Skeletal muscle satellite cell (primary cell): Measurements from ENCODE around the gene CAMK1D.
A peak's percentile ranks its signal among the peaks of the same experiment; 100 is the strongest.
"Not testable (repeated sequence)": the region's sequence is repeated elsewhere in the genome, so short reads cannot be mapped to it uniquely, and the experiment has no call there.

Experiments used
- H3K27me3 ChIP-seq: 2 replicates; pipeline ENCODE4 v1.7.0; 2013; ENCODE audit warnings: low read length; ENCODE audit not compliant: control insufficient read depth, insufficient read depth
- H3K36me3 ChIP-seq: 2 replicates; pipeline ENCODE4 v1.7.0; 2013; ENCODE audit warnings: mild to moderate bottlenecking, control low read depth, low read length; ENCODE audit not compliant: insufficient read depth
- H3K4me1 ChIP-seq: 2 replicates; pipeline ENCODE4 v1.7.0; 2013; ENCODE audit warnings: low read length; ENCODE audit not compliant: control insufficient read depth, insufficient read depth
- H3K4me2 ChIP-seq: 2 replicates; pipeline ENCODE4 v1.7.0; 2013; ENCODE audit warnings: mild to moderate bottlenecking, low read length
- H3K4me3 ChIP-seq: 2 replicates; pipeline ENCODE4 v1.7.0; 2013; ENCODE audit warnings: low read length
- H3K9ac ChIP-seq: 2 replicates; pipeline ENCODE4 v1.7.0; 2013; ENCODE audit warnings: mild to moderate bottlenecking, low read depth, low read length, moderate library complexity
- H3K9me3 ChIP-seq: replicated peaks from 2 replicates; pipeline ENCODE4 v1.7.0; 2013; ENCODE audit warnings: mild to moderate bottlenecking, control low read depth, low read length

The CAMK1D gene

GRCh38 chr10:12710157-12710556 lies 360.8 kb downstream of the CAMK1D start:
- no peak overlapping the region for H3K9ac ChIP-seq
- no peaks in the 10 kb centered on the region for H3K9me3 ChIP-seq
- no peak overlapping the region for H3K4me3 ChIP-seq
- H3K36me3 ChIP-seq: no peaks in the 10 kb centered on the region
- peak overlapping the region; percentile 37 for H3K4me2 ChIP-seq
- H3K27me3 ChIP-seq: no peaks in the 10 kb centered on the region
- H3K4me1 ChIP-seq: peaks cover 56% of the 10 kb centered on the region

DNA sequence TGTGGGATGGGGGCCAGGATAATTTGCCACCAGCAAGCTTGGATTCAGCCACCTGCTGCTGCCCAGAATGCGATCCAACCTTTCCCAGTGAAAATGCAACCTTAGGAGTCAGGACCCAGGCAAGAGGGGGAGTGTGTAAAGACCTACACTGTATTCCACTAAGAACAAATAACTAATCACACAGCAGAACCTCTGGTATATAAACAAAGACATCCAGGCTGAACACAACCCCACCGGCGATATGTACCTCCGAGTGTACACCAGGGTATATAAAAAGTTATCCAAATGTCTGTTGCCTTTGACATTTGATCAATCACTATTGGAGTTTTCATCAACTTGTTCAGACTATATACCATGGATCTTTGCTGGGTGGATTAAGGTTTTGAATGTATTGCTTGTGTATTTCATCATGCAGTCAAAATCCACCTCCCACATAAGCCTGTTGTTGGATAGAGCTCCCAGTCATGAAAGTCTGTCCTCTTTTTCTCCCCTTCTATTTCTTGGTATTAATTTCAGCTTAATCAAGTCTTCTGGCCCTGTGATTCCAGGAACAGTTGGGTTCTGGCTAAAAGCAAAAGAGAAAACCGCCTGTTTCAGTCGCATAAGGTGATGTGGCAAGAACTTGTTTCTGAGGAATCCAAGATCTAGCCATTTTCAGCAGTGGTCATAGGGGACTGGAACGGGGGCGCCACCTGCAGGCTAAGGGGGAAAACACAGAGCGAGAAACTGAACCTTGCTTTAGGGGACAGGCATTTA lies 361.4 kb downstream of the CAMK1D start:
- H3K4me1 ChIP-seq: peaks cover 51% of the 10 kb centered on the region
- H3K9ac ChIP-seq: no peak overlapping the region

DNA sequence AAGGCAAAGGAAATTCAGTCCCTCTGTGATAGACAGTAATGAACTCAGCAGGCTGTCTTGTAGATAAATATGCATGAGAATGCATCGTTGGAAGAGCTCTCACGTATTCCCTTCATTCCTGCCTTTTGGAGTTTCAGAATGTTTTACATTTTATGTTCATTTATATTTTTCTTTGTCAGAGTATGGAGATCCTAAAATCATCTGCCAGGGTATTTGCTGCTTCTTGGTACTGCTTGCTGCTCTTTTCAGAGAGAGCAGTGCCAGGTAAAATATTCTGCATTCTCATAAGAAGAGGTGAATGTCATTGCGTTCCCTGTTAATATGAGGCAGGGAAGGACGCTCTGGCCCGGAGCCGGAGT lies 362.0 kb downstream of the CAMK1D start:
- H3K9me3 ChIP-seq: no peaks in the 10 kb centered on the region
- no peaks in the 10 kb centered on the region for H3K27me3 ChIP-seq

More for the DNA sequence above, 361.4 kb downstream of the CAMK1D start:
- H3K27me3 ChIP-seq: no peaks in the 10 kb centered on the region
- peak overlapping the region; percentile 21 for H3K4me2 ChIP-seq
- H3K4me3 ChIP-seq: no peak overlapping the region
- no peaks in the 10 kb centered on the region for H3K9me3 ChIP-seq
- H3K36me3 ChIP-seq: no peaks in the 10 kb centered on the region

DNA sequence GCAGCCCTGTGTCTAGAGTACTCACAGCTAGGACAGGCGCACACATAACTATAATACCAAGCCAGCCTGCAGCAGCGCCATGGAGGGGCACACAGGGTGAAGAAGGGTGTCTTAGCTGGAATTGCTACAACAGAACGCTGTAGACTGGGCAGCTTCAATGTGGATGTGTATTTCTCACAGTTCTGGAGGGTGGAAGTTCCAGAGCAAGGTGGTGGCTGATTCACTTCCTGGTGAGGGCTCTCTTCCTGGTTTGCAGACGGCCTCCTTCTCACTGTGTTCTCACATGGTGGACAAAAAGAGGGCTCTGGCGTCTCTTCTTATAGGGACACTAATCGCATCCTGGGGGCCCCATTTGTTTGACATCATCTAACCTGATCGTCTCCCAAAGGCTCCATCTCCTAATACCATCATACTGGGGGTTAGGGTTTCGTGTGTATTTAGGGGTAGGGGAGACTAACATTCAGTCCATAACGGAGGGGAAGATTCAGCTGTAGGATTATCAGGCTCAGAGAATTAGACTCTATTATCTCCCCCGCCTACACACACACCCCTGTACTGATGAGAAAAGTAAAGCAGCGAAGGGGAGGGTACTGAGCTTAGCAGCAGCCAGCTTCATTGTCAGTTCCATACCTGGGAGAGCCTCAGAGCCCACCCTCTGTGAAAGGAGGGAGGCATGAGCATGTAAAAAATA lies 363.1 kb downstream of the CAMK1D start:
- Histone ChIP-seq H3K4me1 (peaks cover 35% of the 10 kb centered on the region), H3K36me3 (no peaks in the 10 kb centered on the region), H3K9me3 (no peaks in the 10 kb centered on the region), H3K4me2 (no peak overlapping the region), H3K27me3 (no peaks in the 10 kb centered on the region), H3K9ac (no peak overlapping the region), H3K4me3 (no peak overlapping the region)

More for the DNA sequence above, 362.0 kb downstream of the CAMK1D start:
- H3K4me1 ChIP-seq: peaks cover 46% of the 10 kb centered on the region
- no peak overlapping the region for H3K4me2 ChIP-seq
- H3K4me3 ChIP-seq: no peak overlapping the region
- no peak overlapping the region for H3K9ac ChIP-seq
- H3K36me3 ChIP-seq: no peaks in the 10 kb centered on the region

DNA sequence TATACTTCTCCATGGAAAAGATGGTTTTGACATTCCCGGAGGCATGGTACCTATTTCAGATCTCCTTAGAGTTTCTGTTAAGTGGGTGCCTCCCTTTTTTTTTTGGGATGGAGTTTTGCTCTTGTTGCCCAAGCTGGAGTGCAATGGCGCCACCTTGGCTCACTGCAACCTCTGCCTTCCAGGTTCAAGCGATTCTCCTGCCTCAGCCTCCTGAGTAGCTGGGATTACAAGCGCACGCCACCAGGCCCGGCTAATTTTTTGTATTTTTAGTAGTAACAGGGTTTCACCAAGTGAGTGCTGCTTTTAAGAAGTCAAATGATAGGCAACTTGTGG lies 363.6 kb downstream of the CAMK1D start:
- H3K9ac ChIP-seq: not testable (repeated sequence)

GRCh38 chr10:12716042-12716441 lies 366.7 kb downstream of the CAMK1D start:
- Histone ChIP-seq H3K27me3 (no peaks in the 10 kb centered on the region), H3K4me3 (no peak overlapping the region), H3K4me1 (peaks cover 22% of the 10 kb centered on the region), H3K4me2 (no peak overlapping the region), H3K9ac (no peak overlapping the region), H3K36me3 (no peaks in the 10 kb centered on the region), H3K9me3 (no peaks in the 10 kb centered on the region)

More for the DNA sequence above, 363.6 kb downstream of the CAMK1D start:
- H3K4me3 ChIP-seq, H3K36me3 ChIP-seq, H3K9me3 ChIP-seq, H3K27me3 ChIP-seq, H3K4me2 ChIP-seq: not testable (repeated sequence)
- H3K4me1 ChIP-seq: peaks cover 32% of the 10 kb centered on the region

GRCh38 chr10:12717981-12718707 lies 368.8 kb downstream of the CAMK1D start:
- no peak overlapping the region for H3K9ac ChIP-seq
- no peak overlapping the region for H3K4me2 ChIP-seq
- H3K4me1 ChIP-seq: peaks cover 22% of the 10 kb centered on the region
- no peak overlapping the region for H3K4me3 ChIP-seq
- H3K36me3 ChIP-seq: no peaks in the 10 kb centered on the region
- H3K9me3 ChIP-seq: no peaks in the 10 kb centered on the region
- H3K27me3 ChIP-seq: no peaks in the 10 kb centered on the region

DNA sequence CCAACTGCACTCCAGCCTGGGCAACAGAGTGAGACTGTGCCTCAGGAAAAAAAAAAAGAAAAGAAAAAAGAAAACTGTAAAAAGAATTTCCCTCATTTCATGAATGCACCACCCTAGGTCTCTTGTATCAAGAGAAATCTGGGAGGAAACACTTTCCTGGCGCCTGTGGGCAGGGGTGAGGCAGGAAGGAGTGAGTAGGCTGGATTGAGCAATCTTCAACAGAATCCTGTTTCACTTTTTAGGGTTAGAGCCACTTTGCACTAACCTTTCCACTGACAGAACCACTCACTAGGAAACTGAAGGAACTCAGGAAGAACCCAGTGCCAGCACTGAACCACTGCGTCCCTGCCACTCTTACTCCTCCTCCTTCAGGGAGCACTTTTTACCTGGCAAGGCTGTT lies 370.0 kb downstream of the CAMK1D start:
- Histone ChIP-seq H3K9me3 (no peaks in the 10 kb centered on the region), H3K36me3 (no peaks in the 10 kb centered on the region), H3K4me1 (peaks cover 22% of the 10 kb centered on the region), H3K27me3 (no peaks in the 10 kb centered on the region), H3K4me2 (no peak overlapping the region), H3K9ac (no peak overlapping the region), H3K4me3 (no peak overlapping the region)

DNA sequence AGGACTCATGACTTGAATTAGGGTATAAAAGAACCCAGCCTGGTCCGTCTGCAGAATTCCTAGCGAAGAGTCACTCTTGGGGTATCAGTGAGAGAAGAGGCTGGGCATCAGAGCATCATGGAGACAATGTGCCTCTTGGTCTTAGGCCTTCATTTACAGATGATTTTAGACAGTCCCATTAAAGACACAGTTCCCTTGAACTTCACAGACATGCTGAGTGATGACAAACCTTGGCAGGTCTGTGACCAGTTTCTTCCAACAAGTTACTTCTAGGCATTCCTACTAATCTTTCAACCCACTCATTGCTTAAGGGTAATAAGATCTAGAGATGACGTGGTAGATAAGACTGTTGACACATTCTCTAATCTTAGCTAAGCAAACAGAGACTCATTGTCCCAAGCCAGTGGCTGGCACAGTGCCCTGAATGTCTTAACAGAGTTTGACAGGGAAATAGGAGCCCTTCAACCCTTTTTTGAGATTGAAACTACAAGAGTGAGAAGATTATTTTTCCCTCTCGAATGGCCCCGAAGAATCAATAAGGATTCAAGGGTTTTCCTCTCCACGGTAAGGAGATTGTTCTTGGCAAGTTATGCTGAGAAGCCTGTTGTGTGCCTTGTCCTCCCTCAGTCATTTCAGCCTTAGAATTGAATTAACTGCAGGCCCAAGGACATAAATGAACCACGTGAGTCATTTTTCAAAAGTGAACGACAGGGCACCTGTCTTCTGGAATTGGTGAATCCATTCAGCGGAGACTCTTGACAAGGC lies 371.1 kb downstream of the CAMK1D start:
- no peaks in the 10 kb centered on the region for H3K36me3 ChIP-seq
- H3K9ac ChIP-seq: no peak overlapping the region
- peak overlapping the region; percentile 44 for H3K4me2 ChIP-seq
- H3K27me3 ChIP-seq: no peaks in the 10 kb centered on the region
- no peaks in the 10 kb centered on the region for H3K9me3 ChIP-seq
- no peak overlapping the region for H3K4me3 ChIP-seq
- peaks cover 22% of the 10 kb centered on the region for H3K4me1 ChIP-seq

DNA sequence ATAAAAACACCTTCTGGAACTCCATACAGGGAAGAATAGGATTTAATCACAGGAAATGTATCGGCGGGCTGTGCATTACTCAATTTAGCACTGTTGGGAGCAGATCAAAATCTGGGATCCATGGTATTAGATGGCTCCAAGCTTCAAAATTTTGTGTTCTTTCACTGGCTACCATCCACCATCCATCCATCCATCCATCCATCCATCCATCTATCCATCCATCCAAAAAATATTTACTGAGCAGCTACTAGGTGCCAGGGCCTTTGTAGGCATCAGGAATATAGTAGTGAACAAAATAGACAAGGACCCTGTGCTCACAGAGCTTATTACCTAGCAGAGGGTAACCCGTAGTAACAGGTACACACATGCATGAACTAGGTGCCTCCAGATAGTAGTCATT lies 372.0 kb downstream of the CAMK1D start:
- no peaks in the 10 kb centered on the region for H3K36me3 ChIP-seq
- no peak overlapping the region for H3K4me3 ChIP-seq
- H3K27me3 ChIP-seq: no peaks in the 10 kb centered on the region
- H3K9me3 ChIP-seq: no peaks in the 10 kb centered on the region
- no peak overlapping the region for H3K4me2 ChIP-seq
- no peak overlapping the region for H3K9ac ChIP-seq
- H3K4me1 ChIP-seq: peaks cover 22% of the 10 kb centered on the region

- no peak overlapping the region for H3K4me2 ChIP-seq
- no peak overlapping the region for H3K9ac ChIP-seq
- peaks cover 27% of the 10 kb centered on the region for H3K4me1 ChIP-seq
- H3K36me3 ChIP-seq: no peaks in the 10 kb centered on the region
- H3K27me3 ChIP-seq: peaks cover under 1% of the 10 kb centered on the region
- no peak overlapping the region for H3K4me3 ChIP-seq
- H3K9me3 ChIP-seq: no peaks in the 10 kb centered on the region
These were observed 373.9 kb downstream of the CAMK1D start for GRCh38 chr10:12723220-12723619.
